Loucy (cell line): ENCODE measurements around the gene PLTP.

Experiments used
- CTCF ChIP-seq: fragments of 200-600 bp; sonication (generic); conservative IDR thresholded peaks from 2 replicates; pipeline ENCODE4 v1.5.1; 2014; ENCODE audit warnings: mild to moderate bottlenecking, antibody characterized with exemption, low read length
- EZH2phosphoT487 ChIP-seq: fragments of 200-600 bp; IDR thresholded peaks from 2 replicates; pipeline ENCODE4 v1.6.1; 2018; ENCODE audit warnings: antibody characterized with exemption, mild to moderate bottlenecking, moderate library complexity, borderline replicate concordance

- TF ChIP-seq CTCF: no peak
- no peak for TF ChIP-seq EZH2phosphoT487
Measured at GRCh38 chr20:45908084-45908483, 3.9 kb downstream of the PLTP start.
